Colonic mucosa (tissue), 4 donors: ENCODE measurements around the gene GBGT1. TPM values are rescaled to one million over a fixed set of nuclear protein-coding genes. Genes with fewer than 3 reads are reported as not detected.
"Not testable (repeated sequence)": the region's sequence is repeated elsewhere in the genome, so short reads cannot be mapped to it uniquely, and the experiment has no call there.

Source experiments
- DNase-seq: peaks from one replicate; pipeline ENCODE4 v3.0.0-alpha.2; 2020
- H3K27ac ChIP-seq: fragments of 200-600 bp; one replicate; pipeline ENCODE4 v1.8.0; 2021
- H3K27me3 ChIP-seq: fragments of 200-600 bp; one replicate; pipeline ENCODE4 v1.8.0; 2021
- H3K36me3 ChIP-seq: fragments of 200-600 bp; one replicate; pipeline ENCODE4 v1.8.0; 2021
- H3K4me1 ChIP-seq: fragments of 200-600 bp; one replicate; pipeline ENCODE4 v1.8.0; 2021; ENCODE audit warnings: mild to moderate bottlenecking
- H3K4me3 ChIP-seq: fragments of 200-600 bp; one replicate; pipeline ENCODE4 v1.8.0; 2021
- H3K9ac ChIP-seq, 2 donors: one replicate each; pipeline ENCODE4 v1.7.0; 2013; ENCODE audit warnings: control low read depth in 2 of 2, low read depth in 2 of 2, low read length in 2 of 2
- H3K9me3 ChIP-seq: fragments of 200-600 bp; one replicate; pipeline ENCODE4 v1.8.0; 2021
- CTCF ChIP-seq: fragments of 200-600 bp; IDR thresholded peaks from one replicate; pipeline ENCODE4 v1.8.0; 2022; ENCODE audit warnings: antibody characterized with exemption, mild to moderate bottlenecking
- intact Hi-C: fragments of 100-400 bp; cut with DNase I; formaldehyde crosslinking; loops from one replicate; pipeline ENCODE4 v1.14.1; 2022
- total RNA-seq, 2 donors: library from RNA; stranded (reverse); fragmentation: NEBNext Ultra II Directional in 1 of 2; extraction: Animal tissue kit (Norgen Biotek cat#: 25700) in 1 of 2; gene quantifications; one replicate each; pipeline ENCODE4 v1.2.1, GENCODE V29; 2021
- donor health status: healthy.
- donor health status: DM: no; HTN: no; CAD: no.
- donor health status: DM: no; HTN: no; CAD: no.

The GBGT1 gene
- 1 to 10 TPM; 4.6 to 4.8 TPM for total RNA-seq

- peak within 1 kb of the TSS; percentile 16 for H3K27ac ChIP-seq
- peak within 1 kb of the TSS; percentile 55 for H3K4me3 ChIP-seq
- no peaks in the 10 kb centered on the region for H3K9me3 ChIP-seq
- no peak for TF ChIP-seq CTCF
- H3K27me3 ChIP-seq, result no peaks in the 10 kb centered on the region
- DNase-seq, result peak; percentile 67
- intact Hi-C loops, result no loop called here
- H3K4me1 ChIP-seq, result peaks cover 3% of the 10 kb centered on the region
- H3K36me3 ChIP-seq, result no peaks in the 10 kb centered on the region
- peak within 1 kb of the TSS; percentile 63 to 77 for H3K9ac ChIP-seq
Observed at GRCh38 chr9:133163504-133164172, at the start of gene GBGT1. GBGT1 (minus strand) TSS chr9:133163914; CDS start chr9:133162412, 1,502 bp downstream.

GRCh38 chr9:133210609-133211008, 46.9 kb upstream of the GBGT1 start:
- no peak overlapping the region for H3K27ac ChIP-seq
- intact Hi-C loops, result no loop called here
- H3K9ac ChIP-seq, result no peak overlapping the region
- H3K4me1 ChIP-seq, result no peaks in the 10 kb centered on the region
- no peak for TF ChIP-seq CTCF
- no peak for DNase-seq
- H3K4me3 ChIP-seq, result no peak overlapping the region
- H3K9me3 ChIP-seq, result no peaks in the 10 kb centered on the region
- H3K27me3 ChIP-seq, result no peaks in the 10 kb centered on the region
- no peaks in the 10 kb centered on the region for H3K36me3 ChIP-seq

- no peak overlapping the region for H3K9ac ChIP-seq
- H3K9me3 ChIP-seq, result no peaks in the 10 kb centered on the region
- no peaks in the 10 kb centered on the region for H3K4me1 ChIP-seq
- H3K27ac ChIP-seq, result no peak overlapping the region
- no peaks in the 10 kb centered on the region for H3K36me3 ChIP-seq
- intact Hi-C loops, result no loop called here
- H3K4me3 ChIP-seq, result no peak overlapping the region
- no peak for TF ChIP-seq CTCF
- no peaks in the 10 kb centered on the region for H3K27me3 ChIP-seq
- no peak for DNase-seq
Observed at GRCh38 chr9:133210202-133210532, 46.5 kb upstream of the GBGT1 start.

- H3K4me1 ChIP-seq, H3K4me3 ChIP-seq, H3K27ac ChIP-seq, H3K9me3 ChIP-seq, H3K27me3 ChIP-seq, intact Hi-C loops, H3K36me3 ChIP-seq, H3K9ac ChIP-seq, DNase-seq: not testable (repeated sequence)
Observed at GRCh38 chr9:133209327-133210201, 45.9 kb upstream of the GBGT1 start.

GRCh38 chr9:133208880-133209300, 45.2 kb upstream of the GBGT1 start, which contains the start of gene OBP2B:
OBP2B (minus strand) TSS chr9:133209250; CDS start chr9:133209199, 51 bp downstream.
- H3K4me3 ChIP-seq, H3K27me3 ChIP-seq, H3K4me1 ChIP-seq, H3K9me3 ChIP-seq, H3K9ac ChIP-seq, H3K36me3 ChIP-seq, intact Hi-C loops, DNase-seq, H3K27ac ChIP-seq: not testable (repeated sequence)

GRCh38 chr9:133208171-133208879, 44.6 kb upstream of the GBGT1 start:
- H3K9ac ChIP-seq, intact Hi-C loops, H3K27ac ChIP-seq, H3K4me3 ChIP-seq, H3K9me3 ChIP-seq, H3K36me3 ChIP-seq, DNase-seq, H3K27me3 ChIP-seq, H3K4me1 ChIP-seq: not testable (repeated sequence)
